Measurements from ENCODE around the gene INSIG1.

The INSIG1 gene

DNA sequence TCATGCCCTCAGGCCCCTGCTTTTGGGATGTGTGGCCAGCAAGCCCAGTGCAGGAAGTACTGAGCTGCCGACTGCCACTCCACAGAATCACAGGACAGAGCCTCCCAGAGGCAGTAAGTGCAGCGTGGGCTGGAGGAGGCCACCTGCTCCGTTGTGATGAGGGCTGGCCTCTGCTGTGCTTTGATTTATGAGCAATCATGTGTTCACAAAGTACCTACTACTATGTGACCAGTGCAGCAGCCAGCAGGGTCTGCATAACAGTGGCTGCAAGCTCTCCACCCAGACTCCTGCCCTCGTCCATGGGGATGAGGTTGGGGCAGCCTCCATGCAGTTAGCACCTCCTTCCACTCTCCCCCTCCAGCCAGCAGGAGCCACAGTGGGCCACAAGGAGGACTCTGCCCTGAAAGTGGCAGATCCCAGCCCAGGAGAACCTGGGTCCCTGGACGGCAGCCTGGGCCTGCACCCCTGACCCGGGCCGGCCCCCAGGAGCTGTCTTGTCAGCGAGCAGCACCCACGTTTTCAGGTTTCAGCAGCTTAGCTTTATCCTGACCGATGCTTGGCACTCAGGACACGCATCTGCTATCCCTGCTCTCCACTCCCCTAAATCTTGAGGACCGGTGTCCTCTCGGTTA, 37.7 kb upstream of the INSIG1 start:
- no peak for DNase-seq (ENCODE audit: low read depth)
- H3K4me3 ChIP-seq (ENCODE audit: low read depth, low read length): no peak overlapping the region
- TF ChIP-seq, protein P1, sequence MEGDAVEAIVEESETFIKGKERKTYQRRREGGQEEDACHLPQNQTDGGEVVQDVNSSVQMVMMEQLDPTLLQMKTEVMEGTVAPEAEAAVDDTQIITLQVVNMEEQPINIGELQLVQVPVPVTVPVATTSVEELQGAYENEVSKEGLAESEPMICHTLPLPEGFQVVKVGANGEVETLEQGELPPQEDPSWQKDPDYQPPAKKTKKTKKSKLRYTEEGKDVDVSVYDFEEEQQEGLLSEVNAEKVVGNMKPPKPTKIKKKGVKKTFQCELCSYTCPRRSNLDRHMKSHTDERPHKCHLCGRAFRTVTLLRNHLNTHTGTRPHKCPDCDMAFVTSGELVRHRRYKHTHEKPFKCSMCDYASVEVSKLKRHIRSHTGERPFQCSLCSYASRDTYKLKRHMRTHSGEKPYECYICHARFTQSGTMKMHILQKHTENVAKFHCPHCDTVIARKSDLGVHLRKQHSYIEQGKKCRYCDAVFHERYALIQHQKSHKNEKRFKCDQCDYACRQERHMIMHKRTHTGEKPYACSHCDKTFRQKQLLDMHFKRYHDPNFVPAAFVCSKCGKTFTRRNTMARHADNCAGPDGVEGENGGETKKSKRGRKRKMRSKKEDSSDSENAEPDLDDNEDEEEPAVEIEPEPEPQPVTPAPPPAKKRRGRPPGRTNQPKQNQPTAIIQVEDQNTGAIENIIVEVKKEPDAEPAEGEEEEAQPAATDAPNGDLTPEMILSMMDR (IDR thresholded peaks at IDR 0.05; ENCODE audit: control insufficient read depth, extremely low read depth, insufficient read depth): no peak

DNA sequence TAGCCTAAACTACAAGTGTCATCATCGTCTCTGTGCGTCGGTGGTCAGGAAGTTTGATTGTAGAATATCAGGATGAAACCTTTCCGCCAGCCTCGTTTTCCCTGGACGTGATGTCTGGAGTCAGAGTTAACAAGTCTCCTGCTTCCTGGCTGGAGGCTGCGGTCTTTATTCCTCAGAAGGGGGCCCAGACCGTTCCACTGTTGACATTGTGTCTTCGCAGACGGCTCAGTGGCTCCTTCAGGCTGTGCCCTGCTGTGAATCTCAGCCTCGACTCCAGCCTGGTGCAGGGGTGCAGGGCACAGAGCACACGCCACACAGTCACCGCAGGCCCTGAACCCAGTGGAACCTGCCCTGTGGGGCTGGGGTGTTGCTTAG, 37.2 kb upstream of the INSIG1 start:
- no peak for DNase-seq (ENCODE audit: low read depth)
- TF ChIP-seq, protein P1 (IDR thresholded peaks at IDR 0.05; ENCODE audit: control insufficient read depth, extremely low read depth, insufficient read depth): no peak
- H3K4me3 ChIP-seq (ENCODE audit: low read depth, low read length): no peak overlapping the region

DNA sequence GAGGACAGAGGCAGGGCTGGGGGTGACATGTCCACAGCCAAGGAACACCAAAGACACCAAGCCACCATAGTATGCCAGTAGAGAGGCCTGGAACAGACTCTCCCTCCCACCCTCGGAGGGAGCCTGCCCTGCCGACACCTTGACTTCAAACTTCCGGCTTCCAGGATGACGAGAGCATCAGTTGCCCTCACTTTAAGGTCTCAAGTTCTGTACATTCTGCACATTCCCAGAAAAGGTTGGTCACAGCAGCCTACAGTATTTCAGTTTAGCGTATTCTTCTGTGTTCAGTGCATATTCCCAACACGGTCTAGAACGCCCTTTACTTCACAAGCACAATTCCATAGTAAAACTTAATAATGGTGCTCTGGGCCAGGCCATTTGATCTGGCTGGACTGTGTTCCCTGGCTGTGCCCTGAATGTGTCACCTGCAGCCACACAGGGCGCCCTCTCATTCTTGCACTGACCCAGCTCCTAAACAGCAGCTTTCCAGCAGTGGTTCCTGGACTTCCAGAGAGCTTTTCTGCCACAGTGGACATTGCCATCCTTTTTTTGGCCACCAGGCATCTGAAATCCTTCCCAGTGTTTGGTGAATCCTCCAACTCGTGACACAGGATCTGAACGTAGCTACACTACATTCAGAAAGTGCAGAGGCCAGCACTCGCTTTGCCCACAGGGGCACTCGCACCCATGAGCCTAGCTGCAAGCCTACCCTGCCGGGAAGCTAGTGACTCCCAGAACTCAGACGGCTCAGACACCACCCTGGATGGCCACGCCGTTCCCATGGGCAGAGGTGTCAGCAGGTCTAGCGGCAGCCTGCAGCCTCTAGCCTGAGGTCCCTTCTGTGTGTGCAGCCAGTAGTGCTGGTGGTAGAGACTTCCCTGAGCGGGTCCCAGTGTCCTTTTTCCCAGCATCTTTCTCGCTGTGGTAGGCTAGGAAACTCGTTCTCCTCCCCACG, 36.4 kb upstream of the INSIG1 start:
- TF ChIP-seq, protein P1 (IDR thresholded peaks at IDR 0.05; ENCODE audit: control insufficient read depth, extremely low read depth, insufficient read depth): no peak
- no peak for DNase-seq (ENCODE audit: low read depth)
- no peak overlapping the region for H3K4me3 ChIP-seq (ENCODE audit: low read depth, low read length)

DNA sequence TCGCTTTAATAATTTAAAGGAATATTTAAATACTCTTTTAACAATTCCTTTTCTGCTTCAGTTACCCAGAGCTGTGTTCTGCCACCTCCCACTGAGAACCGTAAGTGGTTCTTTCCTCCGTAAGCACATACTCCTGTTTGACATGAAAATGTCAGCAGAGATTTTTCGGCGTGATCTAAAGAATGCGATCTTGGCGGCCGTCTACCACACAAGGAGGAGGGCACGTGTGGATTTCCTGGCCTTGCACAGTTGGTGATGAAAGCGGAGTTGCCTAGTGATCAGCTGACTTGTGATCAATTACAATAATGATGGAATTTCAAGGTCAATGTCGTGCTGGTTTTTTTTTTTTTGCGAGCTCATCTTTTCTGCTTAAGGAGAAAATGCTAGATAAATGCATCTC, 35.6 kb upstream of the INSIG1 start:
- no peak overlapping the region for H3K4me3 ChIP-seq (ENCODE audit: low read depth, low read length)
- DNase-seq (ENCODE audit: low read depth): no peak
- TF ChIP-seq, protein P1 (IDR thresholded peaks at IDR 0.05; ENCODE audit: control insufficient read depth, extremely low read depth, insufficient read depth): no peak

DNA sequence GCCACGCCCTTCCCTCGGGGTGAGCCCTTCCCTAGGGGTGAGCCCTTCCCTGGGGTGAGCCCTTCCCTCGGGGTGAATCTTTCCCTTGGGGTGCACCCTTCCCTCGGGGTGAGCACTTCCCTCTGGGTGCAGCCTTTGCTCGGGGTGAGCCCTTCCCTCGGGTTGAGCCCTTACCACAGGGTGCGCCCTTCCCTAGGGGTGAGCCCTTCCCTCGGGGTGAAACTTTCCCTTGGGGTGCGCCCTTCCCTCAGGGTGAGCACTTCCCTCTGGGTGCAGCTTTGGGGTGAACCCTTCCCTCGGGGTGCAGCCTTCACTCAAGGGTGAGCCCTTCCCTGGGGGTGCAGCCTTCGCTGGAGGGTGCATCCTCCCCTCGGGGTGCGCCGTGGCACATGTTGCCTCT, 34.6 kb upstream of the INSIG1 start:
- TF ChIP-seq, protein P1 (IDR thresholded peaks at IDR 0.05; ENCODE audit: control insufficient read depth, extremely low read depth, insufficient read depth): no peak
- H3K4me3 ChIP-seq (ENCODE audit: low read depth, low read length): no peak overlapping the region
- no peak for DNase-seq (ENCODE audit: low read depth)

DNA sequence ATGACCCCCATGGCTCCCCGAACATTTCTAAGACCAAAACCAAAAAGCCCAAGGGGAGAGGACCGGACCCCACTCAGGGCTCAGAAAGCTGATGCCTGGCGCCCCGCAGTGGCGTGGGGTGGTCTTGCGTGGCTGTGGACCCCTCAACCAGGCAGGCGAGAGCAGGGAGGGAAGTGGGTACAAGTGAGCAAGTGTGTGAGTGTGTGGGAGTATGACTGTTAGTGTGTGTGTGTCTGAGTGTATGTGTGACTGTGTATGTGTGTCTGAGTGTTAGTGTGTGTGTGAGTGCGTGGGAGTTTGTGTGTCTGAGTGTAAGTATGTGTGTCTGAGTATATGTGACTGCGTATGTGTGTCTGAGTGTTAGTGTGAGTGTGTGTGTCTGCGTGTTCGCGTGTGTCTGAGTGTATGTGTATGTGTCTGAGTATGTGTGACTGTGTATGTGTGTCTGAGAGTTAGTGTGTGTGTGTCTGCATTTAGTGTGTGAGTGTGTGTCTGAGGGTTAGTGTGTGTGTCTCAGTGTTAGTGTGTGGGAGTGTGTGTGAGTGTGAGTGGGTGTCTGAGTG, 34.0 kb upstream of the INSIG1 start:
- TF ChIP-seq, protein P1 (IDR thresholded peaks at IDR 0.05; ENCODE audit: control insufficient read depth, extremely low read depth, insufficient read depth): no peak
- no peak for DNase-seq (ENCODE audit: low read depth)
- no peak overlapping the region for H3K4me3 ChIP-seq (ENCODE audit: low read depth, low read length)
